Muscle of back (tissue), 11 donors: Measurements from ENCODE around the gene CCDC136. TPM values are rescaled to one million over a fixed set of nuclear protein-coding genes. Genes with fewer than 3 reads are reported as not detected.

ENCODE experiments used
- DNase-seq, 3 donors: peaks; one replicate each; pipeline versions ENCODE4 v3.0.0 to v3.0.0-alpha.2; 2013
- polyA plus RNA-seq, 10 donors: library from polyadenylated mRNA; unstranded; fragments of 120-200 nt; gene quantifications; one replicate each; pipeline ENCODE4 v1.2.1, GENCODE V29; 2013; ENCODE audit not compliant: insufficient read length in 10 of 10

The CCDC136 gene
- polyA plus RNA-seq, 10 donors, result 12.6 to 30.1 (median 19.4) TPM

GRCh38 chr7:128842674-128843641, 51.2 kb downstream of the CCDC136 start:
- no peak for DNase-seq

- no peak for DNase-seq
These were observed 52.3 kb downstream of the CCDC136 start for GRCh38 chr7:128843938-128844621.

- DNase-seq, result no peak
These were observed 53.1 kb downstream of the CCDC136 start for GRCh38 chr7:128844777-128845311.

GRCh38 chr7:128845475-128845874, 53.7 kb downstream of the CCDC136 start:
- DNase-seq, result no peak

GRCh38 chr7:128845987-128846386, 54.2 kb downstream of the CCDC136 start:
- no peak for DNase-seq

- no peak for DNase-seq
These were observed 55.1 kb downstream of the CCDC136 start for GRCh38 chr7:128846781-128847444.

- no peak for DNase-seq
These were observed 56.0 kb downstream of the CCDC136 start for GRCh38 chr7:128847721-128848211.

- DNase-seq, result no peak
These were observed 56.8 kb downstream of the CCDC136 start for GRCh38 chr7:128848289-128849155.

- no peak for DNase-seq
These were observed 57.4 kb downstream of the CCDC136 start for GRCh38 chr7:128849156-128849515.

- DNase-seq, result no peak
These were observed 58.2 kb downstream of the CCDC136 start for GRCh38 chr7:128849804-128850490.

GRCh38 chr7:128852537-128853254, 60.9 kb downstream of the CCDC136 start:
- DNase-seq, result no peak

GRCh38 chr7:128853799-128854198, 62.0 kb downstream of the CCDC136 start:
- no peak for DNase-seq

- DNase-seq, result no peak
These were observed 62.6 kb downstream of the CCDC136 start for GRCh38 chr7:128854396-128854795.

GRCh38 chr7:128855559-128855958, 63.8 kb downstream of the CCDC136 start:
- no peak for DNase-seq

- DNase-seq, result no peak
These were observed 64.4 kb downstream of the CCDC136 start for GRCh38 chr7:128856001-128856718.

GRCh38 chr7:128858380-128859231, 66.8 kb downstream of the CCDC136 start:
- DNase-seq, result peak in 1 of 3 donors; percentile 61

- peak in 1 of 3 donors; percentile 48 for DNase-seq
These were observed 67.7 kb downstream of the CCDC136 start for GRCh38 chr7:128859232-128860157.
